ENCODE data around the gene SHLD2. TPM values are rescaled to one million over a fixed set of nuclear protein-coding genes. Genes with fewer than 3 reads are reported as not detected.
"Not testable (repeated sequence)": the region's sequence is repeated elsewhere in the genome, so short reads cannot be mapped to it uniquely, and the experiment has no call there.

Gene SHLD2
- total RNA-seq, 2 experiments from 2014 or later, result 44.9 to 46.2 TPM

- POLR2A ChIA-PET, result interaction anchor here (0.6 kb wide), 1 partner anchor 1845 kb away, joined by 3 read pairs; no protein-coding TSS in a partner anchor
- CTCF ChIA-PET, result not testable (repeated sequence)
Measured at GRCh38 chr10:87133936-87134335, 38.9 kb downstream of the SHLD2 start.

GRCh38 chr10:87134440-87134839, 39.4 kb downstream of the SHLD2 start:
- POLR2A ChIA-PET, result interaction anchor here (0.6 kb wide), 1 partner anchor 1844 kb away, joined by 3 read pairs; no protein-coding TSS in a partner anchor
- CTCF ChIA-PET, result not testable (repeated sequence)

GRCh38 chr10:87137478-87137877, 42.5 kb downstream of the SHLD2 start:
- CTCF ChIA-PET, POLR2A ChIA-PET: not testable (repeated sequence)

- POLR2A ChIA-PET, result not testable (repeated sequence)
- CTCF ChIA-PET, result interaction anchor here (1.6 kb wide), 1 partner anchor 175 kb away, joined by 5 read pairs; the partner anchor contains the start of gene ADIRF
Measured at GRCh38 chr10:87142230-87143108, 47.5 kb downstream of the SHLD2 start.

- POLR2A ChIA-PET, CTCF ChIA-PET: not testable (repeated sequence)
Measured at GRCh38 chr10:87143109-87143418, 48.1 kb downstream of the SHLD2 start.

- POLR2A ChIA-PET, CTCF ChIA-PET: not testable (repeated sequence)
Measured at GRCh38 chr10:87145598-87145997, 50.6 kb downstream of the SHLD2 start.

- CTCF ChIA-PET, POLR2A ChIA-PET: not testable (repeated sequence)
Measured at GRCh38 chr10:87149020-87149609, 54.1 kb downstream of the SHLD2 start.

- POLR2A ChIA-PET, CTCF ChIA-PET: not testable (repeated sequence)
Measured at GRCh38 chr10:87151516-87151915, 56.5 kb downstream of the SHLD2 start.

- CTCF ChIA-PET, POLR2A ChIA-PET: not testable (repeated sequence)
Measured at GRCh38 chr10:87156841-87157240, 61.8 kb downstream of the SHLD2 start.

- POLR2A ChIA-PET, CTCF ChIA-PET: not testable (repeated sequence)
Measured at GRCh38 chr10:87157821-87158220, 62.8 kb downstream of the SHLD2 start.

- CTCF ChIA-PET, POLR2A ChIA-PET: not testable (repeated sequence)
Measured at GRCh38 chr10:87162703-87163293, 67.8 kb downstream of the SHLD2 start.

- POLR2A ChIA-PET, CTCF ChIA-PET: not testable (repeated sequence)
Measured at GRCh38 chr10:87163414-87163813, 68.4 kb downstream of the SHLD2 start.

GRCh38 chr10:87169857-87170256, 74.9 kb downstream of the SHLD2 start:
- CTCF ChIA-PET, POLR2A ChIA-PET: not testable (repeated sequence)

GRCh38 chr10:87170705-87171104, 75.7 kb downstream of the SHLD2 start:
- POLR2A ChIA-PET, result not testable (repeated sequence)

GRCh38 chr10:87171670-87172069, 76.7 kb downstream of the SHLD2 start:
- POLR2A ChIA-PET, CTCF ChIA-PET: not testable (repeated sequence)

More at GRCh38 chr10:87170705-87171104, 75.7 kb downstream of the SHLD2 start:
- CTCF ChIA-PET, result not testable (repeated sequence)

GRCh38 chr10:87172178-87172577, 77.2 kb downstream of the SHLD2 start:
- CTCF ChIA-PET, POLR2A ChIA-PET: not testable (repeated sequence)

- CTCF ChIA-PET, POLR2A ChIA-PET: not testable (repeated sequence)
Measured at GRCh38 chr10:87177587-87177986, 82.6 kb downstream of the SHLD2 start.

GRCh38 chr10:87184421-87184820, 89.4 kb downstream of the SHLD2 start:
- POLR2A ChIA-PET, result not testable (repeated sequence)

GRCh38 chr10:87186016-87186415, 91.0 kb downstream of the SHLD2 start:
- CTCF ChIA-PET, POLR2A ChIA-PET: not testable (repeated sequence)

More at GRCh38 chr10:87184421-87184820, 89.4 kb downstream of the SHLD2 start:
- CTCF ChIA-PET, result not testable (repeated sequence)

GRCh38 chr10:87187573-87187972, 92.6 kb downstream of the SHLD2 start:
- POLR2A ChIA-PET, CTCF ChIA-PET: not testable (repeated sequence)

GRCh38 chr10:87191841-87192240, 96.8 kb downstream of the SHLD2 start:
- CTCF ChIA-PET, POLR2A ChIA-PET: not testable (repeated sequence)

All from activated CD8-positive, alpha-beta memory T cell treated with anti-CD3 and anti-CD28 coated beads for 36 hours (primary cell).